B cell (primary cell): ENCODE results near the gene ACACB. TPM values are rescaled to one million over a fixed set of nuclear protein-coding genes. Genes with fewer than 3 reads are reported as not detected.

Experiments
- ATAC-seq: fragments of 200-7000 bp; cut with Tn5 transposase; one replicate; pipeline ENCODE4 v1.10.0; 2021; ENCODE audit warnings: low read depth, mild to moderate bottlenecking, moderate number of reproducible peaks, moderate library complexity
- CTCF ChIA-PET: fragments of 350-600 bp; sonication (Branson Sonifier 250); formaldehyde crosslinking; loops from one replicate; lab custom pipeline; 2021; ENCODE audit warnings: antibody characterized with exemption, inconsistent platforms; lab: Charles Lee
- POLR2A ChIA-PET: fragments of 350-600 bp; sonication (Branson Sonifier 250); formaldehyde crosslinking; loops from one replicate; lab custom pipeline; 2021; ENCODE audit warnings: antibody characterized with exemption; lab: Charles Lee
- DNase-seq: peaks from one replicate; pipeline ENCODE4 v3.0.0; 2013
- H2AFZ ChIP-seq: 2 replicates; pipeline ENCODE4 v1.6.1; 2012; ENCODE audit warnings: mild to moderate bottlenecking, low read depth, low read length; ENCODE audit not compliant: insufficient read depth, poor library complexity, severe bottlenecking
- H3K27ac ChIP-seq, 2 donors: 1 replicate in 1 of 2; 2 replicates in 1 of 2; pipeline ENCODE4 v1.5.1; 2012 to 2013; ENCODE audit warnings: low read length in 2 of 2, mild to moderate bottlenecking in 2 of 2, moderate library complexity in 1 of 2
- H3K27me3 ChIP-seq, 4 experiments: fragments of 200-600 bp in 1 of 4; sonication (generic) in 1 of 4; replicated peaks in 1 of 4; 1 replicate in 2 of 4; 2 replicates in 2 of 4; pipeline versions ENCODE4 v1.6.1 to v1.7.0; 2013 to 2016; ENCODE audit warnings: low read length in 3 of 4, mild to moderate bottlenecking in 2 of 4, mixed read lengths in 1 of 4, moderate library complexity in 1 of 4; ENCODE audit not compliant: insufficient read depth in 4 of 4, control insufficient read depth in 3 of 4; ENCODE audit errors: control extremely low read depth in 1 of 4
- H3K36me3 ChIP-seq, 2 experiments: replicated peaks in 1 of 2; 1 replicate in 1 of 2; 2 replicates in 1 of 2; pipeline versions ENCODE4 v1.6.1 to v1.7.1; 2013; ENCODE audit warnings: low read length in 1 of 2; ENCODE audit not compliant: insufficient read depth in 2 of 2, control insufficient read depth in 1 of 2; ENCODE audit errors: control extremely low read depth in 1 of 2, extremely low read depth in 1 of 2
- H3K4me1 ChIP-seq, 2 donors: fragments of 200-600 bp in 1 of 2; sonication (generic) in 1 of 2; 1 replicate in 1 of 2; 2 replicates in 1 of 2; pipeline versions ENCODE4 v1.5.1 to v1.6.1; 2013 to 2017; ENCODE audit warnings: low read length in 2 of 2; ENCODE audit not compliant: control insufficient read depth in 2 of 2, insufficient read depth in 2 of 2
- H3K4me2 ChIP-seq: replicated peaks from 2 replicates; pipeline ENCODE3; 2012; ENCODE audit warnings: mild to moderate bottlenecking, low read depth, low read length; ENCODE audit not compliant: poor library complexity, severe bottlenecking
- H3K4me3 ChIP-seq, 5 experiments: fragments of 200-600 bp in 1 of 5; sonication (generic) in 1 of 5; 1 replicate in 3 of 5; 2 replicates in 2 of 5; pipeline versions ENCODE4 v1.5.1 to v1.7.0; 2011 to 2016; ENCODE audit warnings: low read length in 4 of 5, mild to moderate bottlenecking in 4 of 5, low read depth in 2 of 5, control low read depth in 1 of 5, moderate library complexity in 1 of 5; ENCODE audit not compliant: insufficient read depth in 1 of 5; ENCODE audit errors: control extremely low read depth in 1 of 5, extremely low read depth in 1 of 5
- H3K79me2 ChIP-seq: fragments of 200-600 bp; sonication (generic); one replicate; pipeline ENCODE4 v1.6.0; 2016; ENCODE audit warnings: low read length; ENCODE audit not compliant: control insufficient read depth, insufficient read depth
- H3K9ac ChIP-seq: fragments of 200-600 bp; sonication (generic); 2 replicates; pipeline ENCODE4 v1.6.1; 2017; ENCODE audit warnings: mild to moderate bottlenecking, low read length, moderate library complexity
- H3K9me3 ChIP-seq, 3 donors: one replicate each; pipeline versions ENCODE4 v1.6.1 to v1.7.1; 2013; ENCODE audit warnings: low read length in 2 of 3; ENCODE audit not compliant: control insufficient read depth in 2 of 3, insufficient read depth in 1 of 3; ENCODE audit errors: control extremely low read depth in 1 of 3
- H4K20me1 ChIP-seq: 2 replicates; pipeline ENCODE4 v1.6.0; 2012; ENCODE audit warnings: mild to moderate bottlenecking, low read length; ENCODE audit not compliant: insufficient read depth, control insufficient read depth, poor library complexity, severe bottlenecking
- H3K27ac Mint-ChIP-seq: one replicate; pipeline ENCODE4 v1.8.0; 2021; ENCODE audit warnings: mixed read lengths
- H3K27me3 Mint-ChIP-seq: one replicate; pipeline ENCODE4 v1.8.0; 2021; ENCODE audit warnings: mixed read lengths
- H3K4me1 Mint-ChIP-seq: one replicate; pipeline ENCODE4 v1.8.0; 2021; ENCODE audit warnings: mixed read lengths
- H3K4me3 Mint-ChIP-seq: one replicate; pipeline ENCODE4 v1.8.0; 2021; ENCODE audit warnings: mixed read lengths
- H3K9me3 Mint-ChIP-seq: one replicate; pipeline ENCODE4 v1.8.0; 2022; ENCODE audit warnings: mixed read lengths; ENCODE audit not compliant: insufficient read depth
- EZH2 ChIP-seq: IDR thresholded peaks from 2 replicates; pipeline ENCODE4 v1.6.1; 2012; ENCODE audit warnings: borderline replicate concordance, low read depth, mild to moderate bottlenecking, moderate library complexity, low read length; ENCODE audit not compliant: insufficient read depth, poor library complexity, severe bottlenecking
- WGBS: methylation state at CpG from one replicate; pipeline ENCODE4 v1.1.5; 2013; ENCODE audit warnings: missing lambda C conversion rate; ENCODE audit not compliant: insufficient coverage; 5-methylcytosine and 5-hydroxymethylcytosine counted together
- intact Hi-C: fragments of 100-400 bp; cut with micrococcal nuclease; formaldehyde crosslinking; loops from one replicate; pipeline ENCODE4 v1.10.0; 2022
- polyA plus RNA-seq: library from polyadenylated mRNA; depleted of rRNA; stranded (reverse); fragments of >200 nt; gene quantifications from 2 replicates; pipeline ENCODE4 v1.2.3, GENCODE V29; 2012
- total RNA-seq, 2 donors: library from RNA; stranded (reverse); fragments of 120-200 nt in 1 of 2; gene quantifications; 1 replicate in 1 of 2; 2 replicates in 1 of 2; pipeline versions ENCODE4 v1.2.3 to v1.2.4, GENCODE V29; 2013 to 2022
- TF ChIP-seq, protein P1 (sequence below): fragments of 200-600 bp; IDR thresholded peaks from one replicate; pipeline ENCODE4 v1.8.0; 2022; ENCODE audit warnings: antibody characterized with exemption, mild to moderate bottlenecking

Gene ACACB
- total and polyA plus RNA-seq, 2 donors (not counting 1 experiment from before 2014, with no cell fraction given), result 7.4 to 27.5 TPM

DNA sequence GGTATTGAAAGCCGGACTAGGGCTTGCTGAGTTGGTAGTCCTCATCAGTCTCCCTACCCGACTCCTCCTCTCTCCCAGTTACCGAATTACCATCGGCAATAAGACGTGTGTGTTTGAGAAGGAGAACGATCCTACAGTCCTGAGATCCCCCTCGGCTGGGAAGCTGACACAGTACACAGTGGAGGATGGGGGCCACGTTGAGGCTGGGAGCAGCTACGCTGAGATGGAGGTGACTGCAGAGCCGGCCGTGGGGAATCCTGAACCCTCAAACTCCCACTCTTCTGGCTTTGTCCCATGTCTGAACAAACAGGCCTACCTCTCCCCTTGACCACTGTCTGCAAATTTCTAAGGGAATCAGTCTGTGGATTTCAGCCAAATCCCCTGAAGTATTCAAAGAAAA is 82.9 kb downstream of the ACACB start:
- ATAC-seq, result no peak

DNA sequence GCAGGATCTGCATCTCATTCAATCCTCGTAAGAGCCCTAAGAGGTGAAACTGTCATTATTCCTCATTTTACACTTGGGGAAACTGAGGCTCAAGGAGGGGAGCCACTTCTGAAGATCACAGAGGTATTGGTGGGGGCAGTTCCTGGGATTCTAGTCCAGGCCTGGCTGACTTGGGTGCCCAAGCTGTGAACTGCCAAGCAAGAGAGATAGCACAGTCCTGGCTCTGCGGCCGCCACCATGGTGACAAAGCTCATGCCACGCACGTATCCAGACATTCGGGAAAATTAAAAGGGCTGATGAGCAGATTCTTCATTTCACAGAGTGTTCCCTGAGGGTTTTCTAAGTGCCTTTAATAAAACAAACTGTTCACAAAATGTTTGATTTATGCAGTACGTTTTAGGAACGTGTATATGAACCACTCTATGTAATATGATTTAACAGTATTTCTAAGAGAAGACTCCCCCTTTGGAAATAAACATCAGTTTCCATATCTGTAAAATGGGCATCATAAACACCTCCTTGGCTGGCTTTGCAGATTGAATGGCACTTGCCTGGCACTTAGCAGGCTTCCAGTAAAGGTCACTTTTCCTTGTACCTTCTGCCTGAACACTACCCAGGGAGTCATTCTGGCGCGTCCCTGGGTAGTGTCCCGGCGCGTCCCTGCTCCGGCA is 84.6 kb downstream of the ACACB start:
- Histone ChIP-seq H4K20me1 (no peaks in the 10 kb centered on the region), H3K36me3 (peaks cover 0 to 5% of the 10 kb centered on the region in 2 experiments), H3K4me2 (no peak overlapping the region), H3K9me3 (peaks cover 0 to 10% (median 4%) of the 10 kb centered on the region in 3 donors), H2AFZ (no peak overlapping the region), H3K9ac (no peak overlapping the region), H3K4me1 (no peaks in the 10 kb centered on the region), H3K4me3 (no peak overlapping the region), H3K27ac (no peak overlapping the region), H3K79me2 (no peaks in the 10 kb centered on the region), H3K27me3 (no peaks in the 10 kb centered on the region)
- 99% methylated on average over 12 of the region's 14 CpGs for whole genome bisulfite sequencing
- TF ChIP-seq, protein P1, sequence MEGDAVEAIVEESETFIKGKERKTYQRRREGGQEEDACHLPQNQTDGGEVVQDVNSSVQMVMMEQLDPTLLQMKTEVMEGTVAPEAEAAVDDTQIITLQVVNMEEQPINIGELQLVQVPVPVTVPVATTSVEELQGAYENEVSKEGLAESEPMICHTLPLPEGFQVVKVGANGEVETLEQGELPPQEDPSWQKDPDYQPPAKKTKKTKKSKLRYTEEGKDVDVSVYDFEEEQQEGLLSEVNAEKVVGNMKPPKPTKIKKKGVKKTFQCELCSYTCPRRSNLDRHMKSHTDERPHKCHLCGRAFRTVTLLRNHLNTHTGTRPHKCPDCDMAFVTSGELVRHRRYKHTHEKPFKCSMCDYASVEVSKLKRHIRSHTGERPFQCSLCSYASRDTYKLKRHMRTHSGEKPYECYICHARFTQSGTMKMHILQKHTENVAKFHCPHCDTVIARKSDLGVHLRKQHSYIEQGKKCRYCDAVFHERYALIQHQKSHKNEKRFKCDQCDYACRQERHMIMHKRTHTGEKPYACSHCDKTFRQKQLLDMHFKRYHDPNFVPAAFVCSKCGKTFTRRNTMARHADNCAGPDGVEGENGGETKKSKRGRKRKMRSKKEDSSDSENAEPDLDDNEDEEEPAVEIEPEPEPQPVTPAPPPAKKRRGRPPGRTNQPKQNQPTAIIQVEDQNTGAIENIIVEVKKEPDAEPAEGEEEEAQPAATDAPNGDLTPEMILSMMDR, result no peak
- ChIA-PET POLR2A (no interaction called here), CTCF (no interaction called here)
- no peaks in the 10 kb centered on the region for H3K4me1 Mint-ChIP-seq
- intact Hi-C loops, result no loop called here
- peaks cover 5% of the 10 kb centered on the region for H3K9me3 Mint-ChIP-seq
- ATAC-seq (no peak), DNase-seq (no peak)
- no peak overlapping the region for H3K4me3 Mint-ChIP-seq
- no peaks in the 10 kb centered on the region for H3K27me3 Mint-ChIP-seq
- no peak overlapping the region for H3K27ac Mint-ChIP-seq

More for the DNA sequence above, 82.9 kb downstream of the ACACB start:
- peaks cover 0 to 5% of the 10 kb centered on the region in 2 experiments for H3K36me3 ChIP-seq
- no peak overlapping the region for H3K4me2 ChIP-seq
- H3K9me3 Mint-ChIP-seq, result peaks cover 6% of the 10 kb centered on the region
- ChIA-PET POLR2A (no interaction called here), CTCF (no interaction called here)
- no peak overlapping the region for H3K9ac ChIP-seq
- H3K27ac Mint-ChIP-seq, result no peak overlapping the region
- H3K4me1 ChIP-seq, result no peaks in the 10 kb centered on the region
- H3K9me3 ChIP-seq, result peaks cover 0 to 12% (median 4%) of the 10 kb centered on the region in 3 donors
- H3K4me3 ChIP-seq, result no peak overlapping the region
- H2AFZ ChIP-seq, result no peak overlapping the region
- 100% methylated on average over 6 of the region's 11 CpGs for WGBS
- H3K4me1 Mint-ChIP-seq, result no peaks in the 10 kb centered on the region
- DNase-seq, result no peak
- H3K27me3 ChIP-seq, result no peaks in the 10 kb centered on the region
- no peak for TF ChIP-seq EZH2
- TF ChIP-seq, protein P1, result no peak
- no peaks in the 10 kb centered on the region for H3K27me3 Mint-ChIP-seq
- H3K79me2 ChIP-seq, result no peaks in the 10 kb centered on the region
- no peaks in the 10 kb centered on the region for H4K20me1 ChIP-seq
- intact Hi-C loops, result no loop called here
- H3K27ac ChIP-seq, result no peak overlapping the region
- no peak overlapping the region for H3K4me3 Mint-ChIP-seq
